Measurements from ENCODE around the gene PROM1. TPM values are rescaled to one million over a fixed set of nuclear protein-coding genes. Genes with fewer than 3 reads are reported as not detected.

The PROM1 gene
- total RNA-seq, 1 experiment from 2014 or later, result 17.7 TPM

GRCh38 chr4:16045687-16046086, 38.1 kb downstream of the PROM1 start:
- H2AFZ ChIP-seq (ENCODE audit: low read depth, low read length, poor library complexity, severe bottlenecking), result no peak overlapping the region
- no peaks in the 10 kb centered on the region for H3K36me3 ChIP-seq (ENCODE audit: control insufficient read depth in 1 of 2, insufficient read depth in 2 of 2, low read length in 2 of 2)
- ChIA-PET CTCF (no interaction called here), RAD21 (ENCODE audit: low non-redundant PET in 1 of 2, low total read pairs in 2 of 2, uncharacterized antibody in 2 of 2, unreplicated experiment in 2 of 2) (no interaction called here), POLR2A (no interaction called here)
- intact Hi-C loops (cut with micrococcal nuclease), result no loop called here
- no peak for ATAC-seq
- no peak overlapping the region for H3K9ac ChIP-seq (ENCODE audit: low read length)
- no peaks in the 10 kb centered on the region for H3K79me2 ChIP-seq (ENCODE audit: insufficient read depth, low read length)
- no peak overlapping the region for H3K27ac ChIP-seq (ENCODE audit: low read depth, low read length)
- no peak for TF ChIP-seq JUND (IDR thresholded peaks at IDR 0.05)
- TF ChIP-seq EGR1 (IDR thresholded peaks at IDR 0.05; ENCODE audit: low read depth), result no peak
- TF ChIP-seq POLR2A (IDR thresholded peaks at IDR 0.05; ENCODE audit: borderline replicate concordance, extremely low read depth, insufficient read depth, insufficient read length), result no peak
- no peak for TF ChIP-seq POLR2AphosphoS5 (IDR thresholded peaks at IDR 0.05; ENCODE audit: low read depth, low read length)
- no peak for TF ChIP-seq FOSL1 (IDR thresholded peaks at IDR 0.05; ENCODE audit: low read depth)
- no peak for TF ChIP-seq ZFX (IDR thresholded peaks at IDR 0.05)
- H3K4me3 ChIP-seq (replicated peaks in 1 of 2; ENCODE audit: low read depth in 1 of 2, low read length in 2 of 2), result no peak overlapping the region
- H3K9me2 ChIP-seq (ENCODE audit: insufficient read depth), result no peaks in the 10 kb centered on the region
- H3K4me2 ChIP-seq (ENCODE audit: low read length), result no peak overlapping the region
- BruUV-seq (replicated peaks), result no TSS peak
- DNase-seq (ENCODE audit: low read depth, low spot score), result no peak
- H3K27me3 ChIP-seq (ENCODE audit: insufficient read depth, low read length), result no peaks in the 10 kb centered on the region
- H3K9me3 ChIP-seq (ENCODE audit: control insufficient read depth in 1 of 2, insufficient read depth in 1 of 2, low read depth in 1 of 2, low read length in 2 of 2), result no peaks in the 10 kb centered on the region
- no peaks in the 10 kb centered on the region for H3K4me1 ChIP-seq (ENCODE audit: control insufficient read depth in 1 of 2, insufficient read depth in 2 of 2, low read length in 2 of 2)
- H4K20me1 ChIP-seq (ENCODE audit: insufficient read depth), result no peaks in the 10 kb centered on the region

DNA sequence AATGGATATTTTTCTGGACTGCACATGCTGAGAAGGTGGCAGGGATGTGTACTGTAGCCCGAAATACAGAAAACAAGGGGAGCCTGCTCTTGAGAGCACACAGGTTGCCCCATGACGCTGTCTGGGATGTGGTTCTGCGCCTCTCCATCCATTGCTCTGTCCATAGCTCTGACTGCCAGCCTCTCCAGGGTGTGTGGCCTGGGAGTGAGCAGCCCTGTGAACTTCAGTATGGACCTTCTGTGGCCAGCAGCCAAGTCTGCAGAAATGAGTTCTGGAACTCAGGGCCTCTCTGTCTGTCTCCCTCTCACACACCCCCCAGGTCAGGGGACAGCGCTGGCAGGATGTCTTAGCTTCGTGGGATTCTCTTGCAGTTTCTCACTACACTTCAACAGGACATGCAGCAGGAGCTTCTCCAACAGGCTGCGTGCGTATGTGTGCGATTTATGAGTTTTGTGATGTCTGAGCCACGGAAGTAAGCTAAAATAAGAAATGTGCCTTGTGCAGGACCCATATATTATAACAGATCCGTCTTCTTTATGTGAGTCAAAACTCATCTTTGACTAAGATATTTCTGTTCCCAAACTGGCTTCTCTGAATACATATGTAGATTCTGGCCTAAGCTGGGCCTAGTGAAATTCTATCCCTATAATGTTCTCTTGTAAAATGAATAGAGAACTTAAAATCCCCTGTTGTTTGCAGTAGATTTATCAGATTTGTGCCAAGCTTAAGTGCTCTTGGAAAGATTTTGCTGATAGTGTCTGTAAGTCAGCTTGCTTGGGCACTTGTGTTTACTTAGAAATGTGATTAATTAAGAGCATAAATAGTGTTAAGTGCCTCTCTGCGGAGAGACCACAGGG, 40.0 kb downstream of the PROM1 start:
- Histone ChIP-seq H3K4me1 (ENCODE audit: control insufficient read depth in 1 of 2, insufficient read depth in 2 of 2, low read length in 2 of 2) (no peaks in the 10 kb centered on the region), H3K27me3 (ENCODE audit: insufficient read depth, low read length) (no peaks in the 10 kb centered on the region), H3K9ac (ENCODE audit: low read length) (no peak overlapping the region), H3K9me2 (ENCODE audit: insufficient read depth) (no peaks in the 10 kb centered on the region), H4K20me1 (ENCODE audit: insufficient read depth) (no peaks in the 10 kb centered on the region), H3K36me3 (ENCODE audit: control insufficient read depth in 1 of 2, insufficient read depth in 2 of 2, low read length in 2 of 2) (no peaks in the 10 kb centered on the region), H3K9me3 (ENCODE audit: control insufficient read depth in 1 of 2, insufficient read depth in 1 of 2, low read depth in 1 of 2, low read length in 2 of 2) (no peaks in the 10 kb centered on the region), H3K27ac (ENCODE audit: low read depth, low read length) (no peak overlapping the region), H2AFZ (ENCODE audit: low read depth, low read length, poor library complexity, severe bottlenecking) (no peak overlapping the region), H3K4me3 (replicated peaks in 1 of 2; ENCODE audit: low read depth in 1 of 2, low read length in 2 of 2) (no peak overlapping the region), H3K79me2 (ENCODE audit: insufficient read depth, low read length) (no peaks in the 10 kb centered on the region), H3K4me2 (ENCODE audit: low read length) (no peak overlapping the region)
- ATAC-seq (no peak), DNase-seq (ENCODE audit: low read depth, low spot score) (no peak)
- ChIA-PET POLR2A (no interaction called here), RAD21 (ENCODE audit: low non-redundant PET in 1 of 2, low total read pairs in 2 of 2, uncharacterized antibody in 2 of 2, unreplicated experiment in 2 of 2) (no interaction called here), CTCF (no interaction called here)
- BruUV-seq (replicated peaks), result no TSS peak
- TF ChIP-seq ZFX (IDR thresholded peaks at IDR 0.05), result no peak
- TF ChIP-seq ZNF274 (IDR thresholded peaks at IDR 0.05; ENCODE audit: low read depth, low read length), result no peak
- no peak for TF ChIP-seq ELF1 (IDR thresholded peaks at IDR 0.05; ENCODE audit: borderline replicate concordance, low read depth)
- no peak for TF ChIP-seq EGR1 (IDR thresholded peaks at IDR 0.05; ENCODE audit: low read depth)
- no peak for TF ChIP-seq SP1 (IDR thresholded peaks at IDR 0.05; ENCODE audit: low read depth)
- TF ChIP-seq, protein P1, sequence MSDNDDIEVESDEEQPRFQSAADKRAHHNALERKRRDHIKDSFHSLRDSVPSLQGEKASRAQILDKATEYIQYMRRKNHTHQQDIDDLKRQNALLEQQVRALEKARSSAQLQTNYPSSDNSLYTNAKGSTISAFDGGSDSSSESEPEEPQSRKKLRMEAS (IDR thresholded peaks at IDR 0.05), result no peak
- TF ChIP-seq EZH2phosphoT487 (IDR thresholded peaks at IDR 0.05; ENCODE audit: borderline replicate concordance), result no peak
- TF ChIP-seq FOSL1 (IDR thresholded peaks at IDR 0.05; ENCODE audit: low read depth), result no peak
- TF ChIP-seq TCF7L2 (IDR thresholded peaks at IDR 0.05; ENCODE audit: borderline replicate concordance, extremely low read depth, insufficient read depth, insufficient read length), result no peak
- no peak for TF ChIP-seq EZH2 (IDR thresholded peaks at IDR 0.05)
- no peak for TF ChIP-seq SRF (IDR thresholded peaks at IDR 0.05; ENCODE audit: low read depth)
- no peak for TF ChIP-seq POLR2A (IDR thresholded peaks at IDR 0.05; ENCODE audit: borderline replicate concordance, extremely low read depth, insufficient read depth, insufficient read length)
- TF ChIP-seq CEBPB (IDR thresholded peaks at IDR 0.05; ENCODE audit: low read depth), result no peak
- no peak for TF ChIP-seq SIN3A (IDR thresholded peaks at IDR 0.05; ENCODE audit: low read depth)
- no peak for TF ChIP-seq CTCF (IDR thresholded peaks at IDR 0.05 in 2 of 3, conservative IDR thresholded peaks at IDR 0.05 in 1 of 3; ENCODE audit: borderline replicate concordance in 1 of 3, insufficient read depth in 1 of 3, low read depth in 2 of 3, low read length in 2 of 3)
- TF ChIP-seq CBX3 (IDR thresholded peaks at IDR 0.05; ENCODE audit: low read depth), result no peak
- TF ChIP-seq JUND (IDR thresholded peaks at IDR 0.05), result no peak
- intact Hi-C loops (cut with micrococcal nuclease), result no loop called here

Data from HCT116 (cell line).